Testis (tissue), 3 donors: Measurements from ENCODE around the gene COL11A2. TPM values are rescaled to one million over a fixed set of nuclear protein-coding genes. Genes with fewer than 3 reads are reported as not detected.
A peak's percentile ranks its signal among the peaks of the same experiment; 100 is the strongest.

Source experiments
- DNase-seq: peaks from one replicate; pipeline ENCODE4 v3.0.0-alpha.2; 2019
- H3K27ac ChIP-seq, 2 donors: fragments of 200-600 bp; sonication (generic); one replicate each; pipeline ENCODE4 v1.5.1; 2019
- H3K27me3 ChIP-seq: fragments of 200-600 bp; sonication (generic); one replicate; pipeline ENCODE4 v1.5.1; 2019
- H3K36me3 ChIP-seq: fragments of 200-600 bp; sonication (generic); one replicate; pipeline ENCODE4 v1.5.1; 2017; ENCODE audit warnings: low read depth; ENCODE audit errors: missing control alignments
- H3K4me1 ChIP-seq: fragments of 200-600 bp; sonication (generic); one replicate; pipeline ENCODE4 v1.5.1; 2019
- H3K4me3 ChIP-seq, 2 donors: fragments of 200-600 bp; sonication (generic); one replicate each; pipeline ENCODE4 v1.5.1; 2017 to 2019
- H3K9me3 ChIP-seq: fragments of 200-600 bp; sonication (generic); one replicate; pipeline ENCODE4 v1.5.1; 2017
- POLR2A ChIP-seq: fragments of 450-650 bp; IDR thresholded peaks from one replicate; pipeline ENCODE4 v1.6.1; 2017; ENCODE audit warnings: antibody characterized with exemption, mild to moderate bottlenecking, moderate library complexity
- WGBS, 2 donors: methylation state at CpG; one replicate each; pipeline ENCODE4 v1.1.5; 2018; 5-methylcytosine and 5-hydroxymethylcytosine counted together
- intact Hi-C: fragments of 100-400 bp; cut with DNase I; formaldehyde crosslinking; loops from one replicate; pipeline ENCODE4 v1.15.1; 2023; ENCODE audit warnings: low total_unique reads
- polyA plus RNA-seq: library from polyadenylated mRNA; stranded (reverse); fragments of 350-450 nt; fragmentation: Illumina TruSeq; extraction: RNeasy Lipid Tissue Mini Kit (QIAGEN cat#74804); gene quantifications from one replicate; pipeline ENCODE4 v1.2.3, GENCODE V29; 2014; ENCODE audit warnings: low read depth, low replicate concordance; ENCODE audit not compliant: insufficient read depth
- total RNA-seq, 2 donors: library from RNA; depleted of rRNA; stranded (reverse); fragments of >200 nt; gene quantifications; one replicate each; pipeline ENCODE4 v1.2.3, GENCODE V29; 2016
- TF ChIP-seq, protein P1 (sequence below), 3 experiments: fragments of 450-650 bp in 2 of 3; fragments of 200-600 bp in 1 of 3; sonication (generic) in 1 of 3; IDR thresholded peaks; one replicate each; pipeline ENCODE4 v1.5.1; 2016 to 2019; ENCODE audit warnings: antibody characterized with exemption in 3 of 3, mild to moderate bottlenecking in 2 of 3, moderate library complexity in 1 of 3

Gene COL11A2
- total and polyA plus RNA-seq, 3 donors from 2014 or later = 8.2 to 8.8 (median 8.6) TPM

DNA sequence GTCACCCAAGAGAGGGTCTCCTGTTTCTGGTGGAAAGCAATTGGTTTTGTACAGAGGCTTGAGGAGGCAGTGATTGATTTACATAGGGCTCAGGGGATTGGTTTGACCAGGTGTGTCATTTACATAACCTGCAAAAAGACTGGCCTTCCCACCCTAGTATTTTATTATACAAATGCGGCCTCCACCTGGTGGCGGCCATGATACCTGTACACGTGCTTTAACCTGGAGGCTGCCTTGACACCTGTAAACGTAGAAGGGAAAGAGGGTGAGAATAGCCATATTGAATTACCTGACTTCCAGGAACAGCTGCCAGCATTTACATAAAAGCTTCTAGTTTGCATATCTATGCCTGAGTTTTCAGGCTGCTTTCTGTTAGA is 67.8 kb downstream of the COL11A2 start:
- H3K4me3 ChIP-seq = no peak overlapping the region
- no peak overlapping the region for H3K27ac ChIP-seq
- H3K9me3 ChIP-seq = no peaks in the 10 kb centered on the region
- WGBS, 2 donors = 75 to 84% methylated on average over 4 of the region's 4 CpGs
- DNase-seq = no peak
- TF ChIP-seq, protein P1, sequence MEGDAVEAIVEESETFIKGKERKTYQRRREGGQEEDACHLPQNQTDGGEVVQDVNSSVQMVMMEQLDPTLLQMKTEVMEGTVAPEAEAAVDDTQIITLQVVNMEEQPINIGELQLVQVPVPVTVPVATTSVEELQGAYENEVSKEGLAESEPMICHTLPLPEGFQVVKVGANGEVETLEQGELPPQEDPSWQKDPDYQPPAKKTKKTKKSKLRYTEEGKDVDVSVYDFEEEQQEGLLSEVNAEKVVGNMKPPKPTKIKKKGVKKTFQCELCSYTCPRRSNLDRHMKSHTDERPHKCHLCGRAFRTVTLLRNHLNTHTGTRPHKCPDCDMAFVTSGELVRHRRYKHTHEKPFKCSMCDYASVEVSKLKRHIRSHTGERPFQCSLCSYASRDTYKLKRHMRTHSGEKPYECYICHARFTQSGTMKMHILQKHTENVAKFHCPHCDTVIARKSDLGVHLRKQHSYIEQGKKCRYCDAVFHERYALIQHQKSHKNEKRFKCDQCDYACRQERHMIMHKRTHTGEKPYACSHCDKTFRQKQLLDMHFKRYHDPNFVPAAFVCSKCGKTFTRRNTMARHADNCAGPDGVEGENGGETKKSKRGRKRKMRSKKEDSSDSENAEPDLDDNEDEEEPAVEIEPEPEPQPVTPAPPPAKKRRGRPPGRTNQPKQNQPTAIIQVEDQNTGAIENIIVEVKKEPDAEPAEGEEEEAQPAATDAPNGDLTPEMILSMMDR (IDR thresholded peaks at IDR 0.05) = no peak
- TF ChIP-seq POLR2A = no peak
- H3K4me1 ChIP-seq = no peaks in the 10 kb centered on the region
- H3K27me3 ChIP-seq = no peaks in the 10 kb centered on the region
- intact Hi-C loops = no loop called here
- no peaks in the 10 kb centered on the region for H3K36me3 ChIP-seq

DNA sequence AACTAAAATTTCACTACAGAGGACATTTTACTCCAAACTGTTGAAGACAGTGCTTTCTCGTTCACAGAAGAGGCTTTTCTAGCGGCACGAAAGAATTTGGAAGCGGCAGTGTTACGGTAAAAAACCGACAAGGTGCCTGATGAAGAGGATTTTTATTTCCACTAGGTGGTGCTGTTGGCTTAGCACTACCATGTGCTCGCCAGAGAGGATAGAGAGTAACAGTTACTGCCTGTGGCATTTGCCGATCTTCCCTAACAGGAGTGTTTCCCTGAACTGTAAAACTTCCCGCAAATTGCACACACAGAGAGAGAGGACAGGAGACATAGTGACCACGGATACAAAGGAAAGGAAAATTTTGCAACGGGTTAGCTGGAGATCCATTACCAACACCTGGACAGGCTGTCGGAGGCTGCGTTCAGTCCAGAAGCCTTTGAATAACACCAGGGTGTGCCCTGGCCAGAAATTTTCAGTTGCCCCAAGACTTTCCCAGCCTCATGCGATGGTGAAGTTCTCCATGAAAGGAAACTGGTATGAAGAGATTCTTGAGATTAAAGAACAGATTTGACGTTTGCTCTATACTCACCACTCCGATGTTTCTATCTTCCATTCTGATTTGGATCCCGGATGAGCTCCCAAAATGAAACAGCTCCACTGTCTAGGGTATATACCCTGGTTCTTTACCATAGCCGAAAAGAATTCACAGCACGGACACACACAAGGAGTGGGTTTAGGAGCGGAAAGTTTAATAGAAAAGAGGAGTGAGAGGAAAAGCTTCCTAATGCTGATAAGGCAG is 68.3 kb downstream of the COL11A2 start:
- intact Hi-C loops = no loop called here
- peak; percentile 29 for DNase-seq

DNA sequence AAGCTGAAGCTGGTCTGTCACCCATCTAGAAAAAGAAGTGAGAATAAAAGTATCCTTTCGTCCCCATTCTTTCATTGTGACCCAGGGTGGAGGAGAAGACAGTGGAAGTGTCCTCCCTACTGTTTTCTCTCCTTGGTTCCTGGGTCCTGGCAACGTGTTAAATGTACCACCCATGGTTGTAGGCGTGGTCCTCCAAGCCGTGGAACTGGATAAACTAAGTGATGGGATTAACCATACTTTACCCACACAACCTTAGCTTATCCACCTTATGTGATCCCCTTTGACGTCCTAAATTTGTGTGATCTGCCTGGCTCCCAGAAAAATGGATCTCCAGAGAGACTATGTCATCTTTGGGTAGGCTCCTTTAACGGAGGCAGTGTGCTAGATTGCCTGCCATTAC is 69.1 kb downstream of the COL11A2 start:
- Histone ChIP-seq H3K9me3 (no peaks in the 10 kb centered on the region), H3K27me3 (no peaks in the 10 kb centered on the region), H3K36me3 (no peaks in the 10 kb centered on the region), H3K27ac (no peak overlapping the region), H3K4me3 (no peak overlapping the region), H3K4me1 (no peaks in the 10 kb centered on the region)
- no peak for DNase-seq
- no peak for TF ChIP-seq POLR2A
- TF ChIP-seq, protein P1 (IDR thresholded peaks at IDR 0.05) = no peak
- WGBS, 2 donors = 45 to 74% methylated on average over 6 of the region's 6 CpGs
- intact Hi-C loops = no loop called here

More for the DNA sequence above, 68.3 kb downstream of the COL11A2 start:
- H3K27ac ChIP-seq = no peak overlapping the region
- no peaks in the 10 kb centered on the region for H3K27me3 ChIP-seq
- no peaks in the 10 kb centered on the region for H3K36me3 ChIP-seq
- WGBS, 2 donors = 65 to 72% methylated on average over 20 of the region's 20 CpGs
- TF ChIP-seq, protein P1 (IDR thresholded peaks at IDR 0.05) = peak in 2 of 3 experiments; percentile 50 to 60
- no peak for TF ChIP-seq POLR2A
- H3K4me1 ChIP-seq = no peaks in the 10 kb centered on the region
- peak overlapping the region in 1 of 2 donors; percentile 10 for H3K4me3 ChIP-seq
- H3K9me3 ChIP-seq = no peaks in the 10 kb centered on the region

DNA sequence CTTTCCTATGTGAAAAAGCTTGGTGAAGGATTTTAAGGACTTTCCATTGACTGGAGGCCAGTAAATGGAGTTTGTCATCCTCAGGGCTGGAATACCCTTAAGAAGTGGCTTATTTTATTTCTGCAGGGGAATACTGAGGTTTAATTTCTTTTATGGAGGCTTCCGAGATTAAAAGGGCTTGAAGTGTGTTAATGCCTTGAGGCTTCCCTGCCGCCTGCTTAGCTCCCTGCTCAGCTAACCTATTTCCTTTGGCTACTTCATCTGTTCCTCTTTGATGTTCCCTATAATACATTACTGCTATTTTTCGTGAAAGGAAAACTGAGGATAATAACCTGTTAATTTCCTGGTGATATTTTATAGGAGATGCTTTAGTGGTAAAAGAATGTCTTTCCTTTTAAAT is 72.3 kb downstream of the COL11A2 start:
- Histone ChIP-seq H3K36me3 (no peaks in the 10 kb centered on the region), H3K4me3 (no peak overlapping the region), H3K27ac (no peak overlapping the region), H3K4me1 (no peaks in the 10 kb centered on the region), H3K9me3 (no peaks in the 10 kb centered on the region), H3K27me3 (peaks cover 3% of the 10 kb centered on the region)
- 63 to 82% methylated on average over 3 of the region's 3 CpGs for WGBS, 2 donors
- DNase-seq = no peak
- intact Hi-C loops = no loop called here
- no peak for TF ChIP-seq POLR2A
- TF ChIP-seq, protein P1 (IDR thresholded peaks at IDR 0.05) = no peak
